ENCODE results near the gene ADGRV1. TPM values are rescaled to one million over a fixed set of nuclear protein-coding genes. Genes with fewer than 3 reads are reported as not detected.

The ADGRV1 gene
- polyA plus RNA-seq, 1 of the 3 experiments (the other 2 are of a cell fraction) = 0.23 TPM

- H3K36me3 ChIP-seq (replicated peaks in 1 of 2; ENCODE audit: control insufficient read depth in 1 of 2, insufficient read depth in 2 of 2, low read length in 1 of 2) = no peaks in the 10 kb centered on the region
- H3K27ac ChIP-seq (ENCODE audit: low read depth in 2 of 2, low read length in 1 of 2) = no peak overlapping the region
- CTCF ChIA-PET = interaction anchor here (1.5 kb wide), 1 partner anchor 8 kb away, joined by 4 read pairs; no protein-coding TSS in a partner anchor
- DNase-seq = no peak
- H3K27me3 ChIP-seq (ENCODE audit: insufficient read depth) = no peaks in the 10 kb centered on the region
- no peak for TF ChIP-seq GABPA (IDR thresholded peaks at IDR 0.05; ENCODE audit: low read depth)
- TF ChIP-seq USF1 (IDR thresholded peaks at IDR 0.05; ENCODE audit: borderline replicate concordance, low read depth) = no peak
- no peaks in the 10 kb centered on the region for H3K9me3 ChIP-seq
- no peaks in the 10 kb centered on the region for H3F3A ChIP-seq (replicated peaks; ENCODE audit: insufficient read depth)
- H3K4me3 ChIP-seq (ENCODE audit: low read depth in 2 of 2, low read length in 1 of 2) = no peak overlapping the region
- H2AFZ ChIP-seq (ENCODE audit: low read depth) = no peak overlapping the region
- WGBS (ENCODE audit: low lambda C conversion rate) = 50% methylated on average over 3 of the region's 3 CpGs
- no peaks in the 10 kb centered on the region for H4K20me1 ChIP-seq (ENCODE audit: insufficient read depth)
- H3K9me2 ChIP-seq = no peaks in the 10 kb centered on the region
- no peak overlapping the region for H3K9ac ChIP-seq
- H3K4me2 ChIP-seq = no peak overlapping the region
- H3K4me1 ChIP-seq (ENCODE audit: control insufficient read depth in 1 of 2, insufficient read depth in 2 of 2, low read depth in 1 of 2, low read length in 1 of 2) = no peaks in the 10 kb centered on the region; a peak in 1 of 4 replicates
- POLR2A ChIA-PET = no interaction called here
- H3K79me2 ChIP-seq (ENCODE audit: insufficient read depth) = no peaks in the 10 kb centered on the region
These were observed 519.0 kb downstream of the ADGRV1 start for GRCh38 chr5:91077623-91078022.

GRCh38 chr5:91079037-91079436 lies 520.4 kb downstream of the ADGRV1 start:
- Histone ChIP-seq H3K4me1 (ENCODE audit: control insufficient read depth in 1 of 2, insufficient read depth in 2 of 2, low read depth in 1 of 2, low read length in 1 of 2) (no peaks in the 10 kb centered on the region; a peak in 1 of 4 replicates), H4K20me1 (ENCODE audit: insufficient read depth) (no peaks in the 10 kb centered on the region), H3K4me3 (ENCODE audit: low read depth in 2 of 2, low read length in 1 of 2) (no peak overlapping the region), H3K36me3 (replicated peaks in 1 of 2; ENCODE audit: control insufficient read depth in 1 of 2, insufficient read depth in 2 of 2, low read length in 1 of 2) (no peaks in the 10 kb centered on the region), H3K27ac (ENCODE audit: low read depth in 2 of 2, low read length in 1 of 2) (no peak overlapping the region), H3K9me2 (no peaks in the 10 kb centered on the region), H2AFZ (ENCODE audit: low read depth) (no peak overlapping the region), H3K27me3 (ENCODE audit: insufficient read depth) (no peaks in the 10 kb centered on the region), H3K9me3 (no peaks in the 10 kb centered on the region), H3K79me2 (ENCODE audit: insufficient read depth) (no peaks in the 10 kb centered on the region), H3K4me2 (no peak overlapping the region), H3K9ac (no peak overlapping the region), H3F3A (replicated peaks; ENCODE audit: insufficient read depth) (no peaks in the 10 kb centered on the region)
- no peak for DNase-seq
- ChIA-PET POLR2A (no interaction called here), CTCF (interaction anchor here (1.3 to 1.5 kb wide), 2 partner anchors 10 to 306 kb away, joined by 3 to 4 read pairs; no protein-coding TSS in a partner anchor)
- TF ChIP-seq USF1 (IDR thresholded peaks at IDR 0.05; ENCODE audit: borderline replicate concordance, low read depth) (no peak), TAF1 (IDR thresholded peaks at IDR 0.05; ENCODE audit: borderline replicate concordance, low read depth, low read length) (no peak), FOSL2 (IDR thresholded peaks at IDR 0.05; ENCODE audit: borderline replicate concordance, low read depth) (no peak)
- WGBS (ENCODE audit: low lambda C conversion rate) = 20% methylated on average over 2 of the region's 2 CpGs

DNA sequence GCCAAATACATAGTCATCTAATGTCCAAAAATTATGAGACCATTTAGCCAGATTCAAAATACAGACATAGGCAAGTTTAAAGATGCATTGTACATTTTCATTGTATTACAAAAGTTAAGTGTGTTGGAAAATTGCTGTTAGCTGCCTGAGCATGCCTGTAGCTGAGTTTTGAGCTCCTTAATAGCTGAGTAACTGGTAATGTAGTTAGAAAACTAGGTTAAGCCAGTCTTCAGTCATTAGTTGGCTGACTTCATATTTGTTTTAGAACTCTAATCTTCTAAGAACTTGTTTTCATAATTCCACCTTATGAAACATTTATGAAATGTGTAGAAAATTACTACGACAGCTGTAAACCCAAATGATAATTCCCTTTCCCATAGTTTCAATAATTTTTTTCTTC lies 531.2 kb downstream of the ADGRV1 start:
- TF ChIP-seq IRF3 (IDR thresholded peaks at IDR 0.05; ENCODE audit: low read depth, low read length) (no peak), USF1 (IDR thresholded peaks at IDR 0.05; ENCODE audit: borderline replicate concordance, low read depth) (no peak), FOXM1 (IDR thresholded peaks at IDR 0.05; ENCODE audit: low read depth) (no peak), GATA2 (CRISPR knock-in tag; IDR thresholded peaks at IDR 0.05) (no peak), CHD2 (IDR thresholded peaks at IDR 0.05; ENCODE audit: low read length, partially characterized antibody) (no peak), FOSL2 (IDR thresholded peaks at IDR 0.05; ENCODE audit: borderline replicate concordance, low read depth) (no peak), YY1 (IDR thresholded peaks at IDR 0.05; ENCODE audit: low read depth) (no peak), TAF1 (IDR thresholded peaks at IDR 0.05; ENCODE audit: borderline replicate concordance, low read depth, low read length) (no peak)
- TF ChIP-seq, protein P1, sequence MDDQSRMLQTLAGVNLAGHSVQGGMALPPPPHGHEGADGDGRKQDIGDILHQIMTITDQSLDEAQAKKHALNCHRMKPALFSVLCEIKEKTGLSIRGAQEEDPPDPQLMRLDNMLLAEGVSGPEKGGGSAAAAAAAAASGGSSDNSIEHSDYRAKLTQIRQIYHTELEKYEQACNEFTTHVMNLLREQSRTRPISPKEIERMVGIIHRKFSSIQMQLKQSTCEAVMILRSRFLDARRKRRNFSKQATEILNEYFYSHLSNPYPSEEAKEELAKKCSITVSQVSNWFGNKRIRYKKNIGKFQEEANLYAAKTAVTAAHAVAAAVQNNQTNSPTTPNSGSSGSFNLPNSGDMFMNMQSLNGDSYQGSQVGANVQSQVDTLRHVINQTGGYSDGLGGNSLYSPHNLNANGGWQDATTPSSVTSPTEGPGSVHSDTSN (IDR thresholded peaks at IDR 0.05) = no peak
- H3K4me3 ChIP-seq (ENCODE audit: low read depth in 2 of 2, low read length in 1 of 2) = no peak overlapping the region
- POLR2A ChIA-PET = no interaction called here
- WGBS (ENCODE audit: low lambda C conversion rate) = 87% methylated on average over 1 of the region's 1 CpG
- no peaks in the 10 kb centered on the region for H3K27me3 ChIP-seq (ENCODE audit: insufficient read depth)
- H3K36me3 ChIP-seq (replicated peaks in 1 of 2; ENCODE audit: control insufficient read depth in 1 of 2, insufficient read depth in 2 of 2, low read length in 1 of 2) = no peaks in the 10 kb centered on the region
- DNase-seq = no peak
- no peak overlapping the region for H3K27ac ChIP-seq (ENCODE audit: low read depth in 2 of 2, low read length in 1 of 2)
- no peaks in the 10 kb centered on the region; a peak in 1 of 4 replicates for H3K4me1 ChIP-seq (ENCODE audit: control insufficient read depth in 1 of 2, insufficient read depth in 2 of 2, low read depth in 1 of 2, low read length in 1 of 2)
- H3K9ac ChIP-seq = no peak overlapping the region
- H3K9me3 ChIP-seq = no peaks in the 10 kb centered on the region
- H3F3A ChIP-seq (replicated peaks; ENCODE audit: insufficient read depth) = no peaks in the 10 kb centered on the region
- H3K9me2 ChIP-seq = no peaks in the 10 kb centered on the region
- H3K79me2 ChIP-seq (ENCODE audit: insufficient read depth) = no peaks in the 10 kb centered on the region
- H4K20me1 ChIP-seq (ENCODE audit: insufficient read depth) = no peaks in the 10 kb centered on the region
- H2AFZ ChIP-seq (ENCODE audit: low read depth) = no peak overlapping the region
- H3K4me2 ChIP-seq = no peak overlapping the region
- CTCF ChIA-PET = interaction anchor here (2.2 to 2.7 kb wide), 2 partner anchors 12 to 158 kb away, joined by 7 to 8 read pairs; no protein-coding TSS in a partner anchor

Data from SK-N-SH (cell line).